Raji (cell line): Measurements from ENCODE around the gene COL1A2.

Experiments
- POLR2A ChIP-seq: IDR thresholded peaks from 2 replicates; pipeline ENCODE4 v1.6.1; 2011; ENCODE audit warnings: low read depth, low read length, control low read depth; ENCODE audit not compliant: insufficient read depth

COL1A2 gene

GRCh38 chr7:94374721-94375566, 19.8 kb upstream of the COL1A2 start:
- TF ChIP-seq POLR2A, result no peak

- TF ChIP-seq POLR2A, result no peak
These were observed 19.0 kb upstream of the COL1A2 start for GRCh38 chr7:94375691-94376090.

GRCh38 chr7:94376281-94376680, 18.4 kb upstream of the COL1A2 start:
- TF ChIP-seq POLR2A, result no peak

DNA sequence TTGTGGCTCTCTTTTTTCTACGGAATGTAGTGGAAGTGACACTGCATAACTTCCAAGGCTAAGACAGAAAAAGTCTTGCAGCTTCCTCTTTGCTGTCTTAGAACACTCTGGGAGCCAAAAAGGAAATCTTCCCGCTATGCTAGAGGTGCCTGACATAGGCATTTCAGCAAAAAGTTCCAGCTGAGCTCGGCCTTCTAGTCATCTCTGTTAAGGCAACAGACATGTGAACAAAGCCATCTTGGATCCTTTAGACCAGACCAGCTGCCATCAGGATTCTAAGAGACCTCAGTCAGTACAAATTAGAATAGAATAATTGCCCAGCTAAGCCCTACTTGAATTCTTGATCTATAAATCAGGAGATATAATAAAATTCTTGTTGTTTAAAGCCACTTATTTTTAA, 16.3 kb upstream of the COL1A2 start:
- TF ChIP-seq POLR2A, result no peak

GRCh38 chr7:94380264-94380663, 14.4 kb upstream of the COL1A2 start:
- no peak for TF ChIP-seq POLR2A

- no peak for TF ChIP-seq POLR2A
These were observed 12.6 kb upstream of the COL1A2 start for GRCh38 chr7:94382132-94382531.

DNA sequence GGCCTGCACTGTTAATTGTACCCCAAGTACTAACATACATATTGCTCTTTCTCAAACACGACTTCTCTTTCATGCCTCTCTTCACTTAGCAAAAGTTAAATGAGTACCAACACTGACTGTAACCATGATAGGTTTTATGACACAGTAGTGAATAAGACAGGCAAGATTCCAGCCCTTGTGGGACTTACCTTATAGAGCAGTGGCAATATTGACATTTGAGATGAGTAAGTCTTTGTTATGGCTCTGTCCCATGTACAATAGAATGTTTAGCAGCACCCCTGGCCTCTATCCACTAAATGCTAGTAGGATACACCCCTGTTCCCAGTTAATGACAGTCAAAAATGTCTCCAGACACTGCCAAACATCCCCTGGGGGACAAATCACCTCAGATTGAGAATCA, 11.9 kb upstream of the COL1A2 start:
- TF ChIP-seq POLR2A, result no peak

- no peak for TF ChIP-seq POLR2A
These were observed 10.4 kb upstream of the COL1A2 start for GRCh38 chr7:94384315-94384714.

DNA sequence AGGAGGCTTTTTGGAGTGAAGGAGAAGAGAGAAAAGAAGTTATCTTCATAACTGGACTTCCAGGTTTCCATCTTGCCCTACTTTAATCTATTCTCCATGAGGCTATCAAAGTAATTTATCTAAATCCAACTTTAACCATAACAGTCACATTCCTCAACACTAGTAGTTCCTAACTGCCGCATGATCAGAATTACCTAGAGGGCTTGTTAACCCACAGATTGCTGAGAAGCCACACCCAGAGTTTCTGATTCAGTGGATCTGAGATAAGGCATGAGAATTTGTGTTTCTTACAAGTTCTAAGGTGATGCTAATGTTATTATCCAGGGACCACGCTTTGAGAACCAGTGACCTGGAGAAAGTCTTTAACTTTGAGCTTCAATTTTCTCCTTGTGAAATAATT, 8.3 kb upstream of the COL1A2 start:
- TF ChIP-seq POLR2A, result no peak

DNA sequence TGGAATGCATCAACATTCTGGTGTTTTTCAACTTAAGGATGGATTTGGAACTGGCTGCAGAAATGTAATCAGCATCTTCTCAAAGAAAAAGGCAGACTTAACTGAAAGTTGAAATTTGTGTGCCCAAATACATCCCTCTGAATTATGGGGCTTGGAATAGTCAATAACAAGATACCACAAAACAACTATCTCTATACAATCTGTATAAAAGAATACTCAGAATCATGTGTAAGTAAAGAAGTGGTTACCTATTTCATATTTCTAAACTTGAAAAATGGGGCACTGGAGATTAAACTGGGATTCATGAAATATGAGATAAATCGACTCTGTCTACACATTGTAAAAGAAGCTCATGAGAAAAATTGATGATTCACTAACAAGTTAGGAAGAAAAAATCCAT, 6.2 kb upstream of the COL1A2 start:
- TF ChIP-seq POLR2A, result no peak

DNA sequence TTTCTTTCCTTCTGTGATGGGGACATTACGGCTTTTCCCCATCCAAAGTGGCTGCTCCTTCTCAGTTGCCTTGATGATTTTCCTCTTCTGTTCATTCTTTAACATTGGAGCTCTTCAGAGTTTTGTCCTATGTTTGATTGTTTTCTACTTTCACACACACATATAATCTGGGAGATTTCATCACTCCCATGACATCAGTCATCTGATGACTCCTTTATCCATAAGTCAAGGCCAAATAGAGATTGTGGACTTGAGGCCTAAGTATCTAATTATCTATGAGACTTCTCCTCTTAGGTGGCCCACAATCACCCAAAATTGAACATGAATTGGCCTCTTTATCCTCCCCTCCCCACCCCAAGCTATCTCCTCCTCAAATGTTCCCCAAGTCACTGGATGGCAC, 5.3 kb upstream of the COL1A2 start:
- no peak for TF ChIP-seq POLR2A

- no peak for TF ChIP-seq POLR2A
These were observed 2.8 kb upstream of the COL1A2 start for GRCh38 chr7:94391726-94392392.

DNA sequence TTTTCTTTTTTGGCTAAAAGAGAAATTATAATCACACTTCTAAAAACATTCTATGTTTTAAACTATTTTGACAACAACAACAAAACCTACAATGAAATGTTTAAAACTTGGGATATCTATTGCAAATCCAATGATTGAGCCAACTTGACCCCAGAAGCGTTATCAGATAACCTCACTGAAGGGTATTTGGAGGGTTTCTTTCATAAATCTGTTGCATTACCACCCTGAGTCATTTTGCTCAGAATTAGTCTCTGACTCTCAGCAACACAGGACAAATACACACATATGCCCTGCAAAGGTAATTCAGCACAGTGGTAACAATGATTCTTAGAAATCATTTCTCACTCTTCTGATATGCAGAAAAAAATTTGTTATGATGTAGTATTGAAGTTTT, 2.3 kb upstream of the COL1A2 start:
- no peak for TF ChIP-seq POLR2A

DNA sequence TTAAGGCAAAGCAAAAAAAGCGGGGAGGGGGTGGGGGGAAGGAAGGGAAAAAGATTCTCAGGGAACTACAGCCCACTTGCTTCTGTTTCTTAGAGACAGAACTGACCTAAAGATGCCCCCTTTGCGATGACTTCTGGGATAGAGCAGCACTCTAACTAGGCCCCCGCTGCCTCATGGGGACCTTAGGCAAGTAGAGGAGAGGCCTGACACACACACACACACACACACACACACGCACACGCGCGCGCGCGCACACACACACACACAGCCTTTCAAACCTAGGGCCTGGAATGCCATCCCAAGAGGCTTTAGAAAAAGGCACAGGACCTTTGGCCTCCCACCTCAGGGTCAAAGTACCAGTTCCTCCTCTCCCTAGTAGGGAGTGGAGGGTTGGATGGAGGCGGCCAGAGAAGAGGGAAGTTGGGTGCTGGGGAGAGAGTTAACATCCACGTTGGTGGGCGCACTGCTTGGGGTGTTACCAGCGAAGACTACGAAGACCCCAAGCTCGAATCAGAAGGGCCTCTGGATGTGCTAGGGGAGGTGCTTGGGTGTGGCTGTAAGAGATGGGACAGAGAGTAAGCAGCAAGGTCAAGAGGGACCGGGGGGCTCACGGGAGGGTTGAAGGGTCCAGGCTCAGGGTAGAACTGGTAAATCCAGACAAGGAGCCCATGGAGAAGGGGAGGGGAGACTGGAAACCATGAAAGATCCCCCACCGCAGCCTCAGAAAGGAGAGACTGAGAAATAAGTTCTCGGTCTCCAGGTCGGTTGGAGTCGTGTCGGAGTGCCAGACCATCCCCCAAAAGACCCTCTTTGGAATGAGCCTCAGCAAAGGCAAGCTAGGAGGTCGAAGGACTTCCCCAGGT, 1.2 kb upstream of the COL1A2 start:
- TF ChIP-seq POLR2A, result no peak

- no peak for TF ChIP-seq POLR2A
These were observed 622 bp upstream of the COL1A2 start for GRCh38 chr7:94394109-94394436.
